HG03196 (cell line): ENCODE measurements around the gene TCEA2.
"Not testable (repeated sequence)": the region's sequence is repeated elsewhere in the genome, so short reads cannot be mapped to it uniquely, and the experiment has no call there.

Experiments used
- ATAC-seq: cut with Tn5 transposase; IDR thresholded peaks from one replicate; pipeline ENCODE4 v1.9.1; 2021; ENCODE audit not compliant: unreplicated experiment

TCEA2 gene

GRCh38 chr20:64076061-64076997, 13.3 kb downstream of the TCEA2 start:
- no peak for ATAC-seq

DNA sequence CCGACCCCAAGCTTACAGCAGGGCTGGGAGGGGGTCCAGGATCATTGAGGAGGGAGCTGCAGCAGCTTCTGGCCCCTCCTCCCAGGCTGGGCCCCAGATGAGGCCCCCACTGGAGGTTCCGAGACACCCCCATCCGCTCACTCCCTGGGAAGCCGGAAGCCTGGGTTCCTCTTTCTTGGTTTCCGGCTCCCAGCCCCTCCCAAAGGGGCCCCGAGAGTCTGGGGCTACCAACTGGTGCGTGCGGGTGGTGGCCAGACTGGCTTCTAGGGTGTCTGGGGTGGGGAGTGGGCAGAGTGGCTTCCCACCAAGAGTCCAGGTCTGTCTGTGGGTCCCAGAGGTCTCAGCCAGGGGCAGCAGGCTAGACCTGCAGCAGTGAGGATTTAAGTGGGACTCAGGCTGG, 14.1 kb downstream of the TCEA2 start:
- ATAC-seq, result no peak

- no peak for ATAC-seq
Measured at GRCh38 chr20:64077541-64077875, 14.5 kb downstream of the TCEA2 start.

- no peak for ATAC-seq
Measured at GRCh38 chr20:64077876-64078551, 15.0 kb downstream of the TCEA2 start.

- ATAC-seq, result no peak
Measured at GRCh38 chr20:64078934-64079272, 15.9 kb downstream of the TCEA2 start.

- peak; percentile 31 for ATAC-seq
Measured at GRCh38 chr20:64079273-64080012, 16.4 kb downstream of the TCEA2 start, which contains the start of gene RGS19. TSS of gene RGS19 (minus strand) at chr20:64079518. CDS start at chr20:64076886, 2,632 bp downstream.

DNA sequence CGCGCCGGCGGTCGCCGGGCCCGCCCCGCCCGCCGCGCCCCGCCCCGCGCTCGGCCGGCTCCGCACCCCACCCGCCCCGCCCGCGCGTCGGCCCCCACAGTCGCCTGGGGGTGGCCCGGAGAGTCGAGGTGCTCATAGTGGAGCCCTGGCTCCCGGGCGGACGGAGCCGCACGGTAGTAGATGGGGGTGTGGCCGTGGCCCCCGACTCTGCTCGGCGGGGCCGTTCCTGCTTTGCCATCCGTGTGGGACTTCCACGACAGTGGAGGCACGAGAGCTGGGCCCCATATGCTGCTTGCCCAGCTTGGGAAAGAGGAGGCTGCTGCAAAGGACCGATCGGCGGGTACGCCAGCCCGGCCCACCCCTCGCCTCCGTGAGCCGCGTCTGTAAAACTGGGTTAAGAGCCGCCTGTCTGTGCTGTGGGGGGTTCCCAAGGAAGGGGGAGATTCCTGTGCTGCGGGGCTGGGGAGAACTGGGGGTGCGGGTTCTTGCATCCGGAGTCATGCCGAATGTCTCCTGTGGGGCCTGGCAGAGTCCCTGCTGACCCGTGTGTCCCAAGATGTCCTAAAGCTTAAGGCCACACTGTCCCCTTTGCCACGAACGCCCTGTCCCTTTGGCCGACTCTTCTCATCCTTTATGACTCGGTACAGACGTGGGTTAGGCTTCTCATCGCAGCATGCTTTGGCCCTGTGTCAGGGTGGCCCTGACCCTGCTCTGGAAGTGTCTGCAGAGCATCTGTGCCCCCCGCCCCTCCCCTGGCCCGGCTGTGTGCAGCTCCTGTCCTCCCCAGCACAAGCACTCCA, 17.2 kb downstream of the TCEA2 start, which contains the start of gene OPRL1:
OPRL1 (plus strand) TSS at position 70 of the 800 bp plus-strand sequence. CDS start 12,639 bp downstream, outside the sequence.
- no peak for ATAC-seq

DNA sequence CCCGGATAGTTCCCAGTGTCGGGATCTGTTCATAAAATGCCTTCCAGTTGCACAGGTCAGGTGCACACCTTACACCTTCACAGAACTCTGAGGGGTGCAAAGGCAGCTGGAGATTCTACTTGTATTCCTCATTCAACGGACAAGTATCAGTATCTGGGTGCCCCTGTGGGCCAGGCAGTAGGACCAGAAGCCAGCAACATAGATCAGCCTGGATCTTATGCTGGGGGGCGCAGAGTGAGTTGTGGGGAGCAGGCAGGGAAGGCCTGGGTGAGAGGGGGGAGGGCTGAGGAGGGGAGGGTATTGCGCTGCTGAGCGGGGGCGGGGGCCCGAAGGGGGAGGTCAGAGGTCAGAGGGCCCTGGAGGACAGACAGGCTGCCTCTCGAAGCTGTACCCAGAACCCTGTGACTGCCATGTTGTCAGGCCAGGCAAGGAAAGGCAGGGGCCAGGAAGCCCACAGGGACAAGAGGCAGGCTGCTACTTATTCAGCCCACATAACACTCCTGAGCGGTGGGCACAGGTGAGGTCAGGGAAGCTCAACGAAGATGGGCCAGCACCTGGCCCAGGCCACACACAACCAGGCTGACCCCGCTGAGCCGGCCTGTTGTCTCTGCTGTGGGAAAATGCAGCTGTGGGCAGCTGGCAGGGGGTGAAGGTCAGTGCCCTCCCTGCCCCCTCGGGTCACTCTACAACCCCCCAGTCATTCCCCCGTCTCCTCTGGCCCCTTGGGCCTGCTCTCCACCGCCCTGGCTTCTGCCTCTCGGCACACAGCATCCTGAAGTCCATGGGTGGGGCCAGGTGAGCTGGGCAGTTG, 18.0 kb downstream of the TCEA2 start:
- ATAC-seq, result no peak

- no peak for ATAC-seq
Measured at GRCh38 chr20:64081624-64081964, 18.6 kb downstream of the TCEA2 start.

DNA sequence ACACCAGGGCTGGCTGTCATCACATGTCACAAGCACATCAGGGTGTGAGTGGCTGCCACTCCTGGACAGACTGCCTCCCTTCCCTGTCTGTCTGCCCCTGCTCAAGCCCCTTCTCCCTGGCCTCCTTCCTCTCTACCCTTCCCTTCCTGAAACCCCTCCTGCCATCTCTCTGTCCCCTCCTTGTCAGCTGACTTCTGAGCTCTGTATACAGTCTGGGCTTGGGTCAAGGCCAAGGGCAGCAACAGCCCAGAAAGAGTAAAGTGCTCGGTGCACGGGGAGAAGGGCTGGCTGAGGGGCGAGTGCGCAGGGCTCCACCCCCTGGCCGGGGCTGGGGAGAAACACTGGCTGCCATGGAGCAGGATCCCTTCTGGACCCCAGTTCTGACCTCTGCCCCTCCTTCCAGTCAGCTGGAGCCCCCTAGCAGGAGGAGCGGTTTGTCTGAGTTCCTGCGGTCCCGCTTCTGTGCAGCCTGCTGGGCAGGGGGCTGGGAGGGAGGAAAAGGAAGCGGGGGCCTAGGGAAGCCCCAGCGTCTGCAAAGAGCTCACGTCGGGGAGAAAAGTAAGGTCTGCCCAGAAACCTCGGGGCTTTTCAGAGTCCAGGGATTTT, 19.2 kb downstream of the TCEA2 start:
- no peak for ATAC-seq

- no peak for ATAC-seq
Measured at GRCh38 chr20:64082820-64083377, 19.9 kb downstream of the TCEA2 start.

DNA sequence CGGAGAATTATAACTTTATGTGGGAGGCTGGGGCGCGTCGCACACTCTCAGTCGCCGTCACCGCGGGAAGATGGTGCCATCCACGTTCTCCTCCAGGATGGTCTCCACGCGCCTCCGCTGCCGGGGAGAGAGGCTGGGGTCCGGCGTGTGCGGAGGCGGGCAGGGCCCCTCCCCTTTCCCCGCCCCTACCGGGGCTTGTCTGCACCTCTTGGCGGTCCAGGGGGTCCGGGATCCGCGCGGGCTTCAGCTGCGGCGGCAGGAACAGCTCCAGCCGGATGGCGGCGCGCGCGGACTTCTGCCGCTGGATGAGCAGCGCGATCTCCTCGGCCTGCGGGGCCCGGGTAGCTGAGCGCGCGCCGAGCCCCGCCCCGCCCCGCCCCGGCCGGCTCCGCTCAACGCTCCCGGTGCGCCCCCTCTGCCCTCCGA, 20.4 kb downstream of the TCEA2 start:
- no peak for ATAC-seq

DNA sequence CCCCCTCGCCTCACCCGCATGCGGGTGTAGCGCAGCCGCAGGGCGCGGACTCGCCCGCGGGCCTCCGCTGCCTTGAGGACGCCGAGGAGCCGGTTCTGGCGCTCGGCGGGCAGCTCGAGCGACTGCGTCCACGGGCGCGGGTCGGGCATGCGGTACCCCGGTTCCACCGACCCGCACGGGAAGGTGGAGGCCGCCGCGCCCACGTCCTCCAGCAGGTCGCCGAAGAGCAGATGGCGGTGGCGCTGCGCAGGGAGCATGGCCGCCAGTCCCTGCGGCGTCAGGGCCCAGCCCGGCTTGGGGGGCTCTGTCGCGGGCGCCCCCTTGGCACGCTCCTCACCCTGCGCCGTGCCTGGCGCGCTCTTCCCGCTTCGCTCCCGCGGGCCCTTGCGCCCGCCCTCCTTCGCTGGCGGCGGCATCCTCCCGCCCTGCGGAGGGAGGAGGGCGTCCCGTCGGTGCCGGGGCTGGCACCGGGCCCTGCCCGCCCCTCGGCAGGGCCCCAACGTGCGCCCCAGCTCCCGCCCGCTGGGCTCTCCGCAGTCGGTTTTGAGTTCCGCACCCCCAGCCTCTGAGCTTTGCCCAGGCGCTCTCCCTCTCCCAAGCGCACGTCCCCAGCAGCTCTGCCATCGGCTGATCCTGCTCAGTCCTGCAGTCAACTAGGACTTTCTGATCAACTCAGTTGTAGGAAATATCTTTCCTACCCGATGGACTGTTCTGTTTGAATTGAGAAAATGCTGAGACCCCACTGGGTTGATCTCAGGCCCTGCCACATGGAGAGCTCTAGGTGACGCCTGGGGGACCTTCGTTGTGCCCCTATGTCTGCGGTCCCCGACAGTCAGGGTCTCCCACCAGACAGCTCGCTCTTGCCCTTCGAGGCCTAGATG, 21.0 kb downstream of the TCEA2 start, which contains the start of gene LKAAEAR1:
LKAAEAR1 (minus strand) TSS at position 595 of the 881 bp plus-strand sequence; CDS start at position 416, 179 bp downstream.
- no peak for ATAC-seq

- ATAC-seq, result no peak
Measured at GRCh38 chr20:64084685-64085152, 21.7 kb downstream of the TCEA2 start.

GRCh38 chr20:64086801-64087200, 23.8 kb downstream of the TCEA2 start:
- ATAC-seq, result no peak

GRCh38 chr20:64087226-64087825, 24.3 kb downstream of the TCEA2 start:
- not testable (repeated sequence) for ATAC-seq

- not testable (repeated sequence) for ATAC-seq
Measured at GRCh38 chr20:64088586-64088985, 25.6 kb downstream of the TCEA2 start.
